Endothelial cell of umbilical vein (primary cell): ENCODE measurements around the gene ITPR2. TPM values are rescaled to one million over a fixed set of nuclear protein-coding genes. Genes with fewer than 3 reads are reported as not detected.

Experiments used
- BruUV-seq: library from RNA; stranded (reverse); fragments of 400-500 nt; replicated peaks from 2 replicates; lab custom pipeline; 2021; lab: Mats Ljungman, UMichigan
- CTCF ChIA-PET: fragments of 300-600, 350-600 bp; sonication (Branson Sonifier 250); formaldehyde crosslinking; loops from one replicate; lab custom pipeline; 2021; ENCODE audit warnings: antibody characterized with exemption, inconsistent platforms; lab: Charles Lee
- POLR2A ChIA-PET: fragments of 300-600, 350-600 bp; sonication (Branson Sonifier 250); formaldehyde crosslinking; loops from one replicate; lab custom pipeline; 2021; ENCODE audit warnings: antibody characterized with exemption, inconsistent platforms; lab: Charles Lee
- DNase-seq: peaks from one replicate; pipeline ENCODE4 v3.0.0-alpha.2; 2011; ENCODE audit warnings: low read depth, low spot score
- FAIRE-seq: peaks from 2 replicates; lab custom pipeline; 2011; peaks lifted over from hg19 to GRCh38; lab: Jason Lieb, UNC
- H2AFZ ChIP-seq: 2 replicates; pipeline ENCODE4 v1.6.0; 2012; ENCODE audit warnings: low read depth, low read length, control low read depth, inconsistent platforms
- H3K27ac ChIP-seq: 2 replicates; pipeline ENCODE4 v1.5.1; 2011; ENCODE audit warnings: low read depth, mild to moderate bottlenecking, control low read depth, low read length, moderate library complexity; ENCODE audit not compliant: insufficient read depth
- H3K27me3 ChIP-seq, 2 experiments: 2 replicates each; pipeline versions ENCODE4 v1.6.0 to v1.6.1; 2011; ENCODE audit warnings: low read length in 2 of 2, mixed read lengths in 1 of 2; ENCODE audit not compliant: control insufficient read depth in 2 of 2, insufficient read depth in 2 of 2
- H3K36me3 ChIP-seq, 2 experiments: 2 replicates in 1 of 2; 3 replicates in 1 of 2; pipeline ENCODE4 v1.5.1; 2011; ENCODE audit warnings: low read length in 2 of 2, mild to moderate bottlenecking in 1 of 2, moderate library complexity in 1 of 2; ENCODE audit not compliant: control insufficient read depth in 2 of 2, insufficient read depth in 2 of 2; ENCODE audit errors: extremely low read depth in 1 of 2
- H3K4me1 ChIP-seq: 3 replicates; pipeline ENCODE4 v1.5.1; 2011; ENCODE audit warnings: mild to moderate bottlenecking, low read length; ENCODE audit not compliant: control insufficient read depth, insufficient read depth; ENCODE audit errors: extremely low read depth
- H3K4me2 ChIP-seq: 2 replicates; pipeline ENCODE4 v1.6.1; 2011; ENCODE audit warnings: low read length, control low read depth, mixed read lengths; ENCODE audit not compliant: insufficient read depth
- H3K4me3 ChIP-seq, 3 experiments: fragments of 200-600 bp in 1 of 3; sonication (generic), shearing (Covaris generic) in 1 of 3; replicated peaks in 1 of 3; 2 replicates each; pipeline ENCODE4 v1.5.1; 2011 to 2016; ENCODE audit warnings: control low read depth in 3 of 3, low read length in 3 of 3, mild to moderate bottlenecking in 2 of 3, inconsistent platforms in 1 of 3, low read depth in 1 of 3, moderate library complexity in 1 of 3; ENCODE audit not compliant: insufficient read depth in 1 of 3
- H3K79me2 ChIP-seq: 2 replicates; pipeline ENCODE4 v1.6.0; 2012; ENCODE audit warnings: low read length, inconsistent platforms; ENCODE audit not compliant: control insufficient read depth, insufficient read depth
- H3K9ac ChIP-seq: replicated peaks from 2 replicates; pipeline ENCODE3; 2011; ENCODE audit warnings: low read length, control low read depth; ENCODE audit not compliant: insufficient read depth; ENCODE audit errors: extremely low read depth
- H3K9me1 ChIP-seq: replicated peaks from 3 replicates; pipeline ENCODE4 v1.6.0; 2011; ENCODE audit warnings: mild to moderate bottlenecking, low read length; ENCODE audit not compliant: control insufficient read depth, insufficient read depth; ENCODE audit errors: extremely low read depth
- H3K9me3 ChIP-seq: replicated peaks from 2 replicates; pipeline ENCODE4 v1.5.1; 2012; ENCODE audit warnings: low read length, inconsistent platforms; ENCODE audit not compliant: control insufficient read depth, insufficient read depth
- H4K20me1 ChIP-seq: replicated peaks from 2 replicates; pipeline ENCODE3; 2011; ENCODE audit warnings: mild to moderate bottlenecking, low read length; ENCODE audit not compliant: control insufficient read depth, insufficient read depth; ENCODE audit errors: extremely low read depth
- CTCF ChIP-seq, 2 donors: IDR thresholded peaks; 1 replicate in 1 of 2; 2 replicates in 1 of 2; pipeline ENCODE4 v1.5.1; 2011; ENCODE audit warnings: low read length in 2 of 2, mild to moderate bottlenecking in 2 of 2, moderate library complexity in 2 of 2, control low read depth in 1 of 2, inconsistent platforms in 1 of 2, low read depth in 1 of 2; ENCODE audit not compliant: insufficient read depth in 1 of 2; ENCODE audit errors: extremely low read depth in 1 of 2
- EZH2 ChIP-seq: IDR thresholded peaks from 2 replicates; pipeline ENCODE4 v1.6.1; 2012; ENCODE audit warnings: borderline replicate concordance, low read depth, mild to moderate bottlenecking, moderate library complexity, low read length, inconsistent platforms; ENCODE audit not compliant: severe bottlenecking
- FOS ChIP-seq: IDR thresholded peaks from 2 replicates; pipeline ENCODE4 v1.6.1; 2011; ENCODE audit warnings: mild to moderate bottlenecking, low read length, moderate library complexity, borderline replicate concordance; ENCODE audit not compliant: insufficient read depth
- GATA2 ChIP-seq: IDR thresholded peaks from 2 replicates; pipeline ENCODE4 v1.7.0; 2011; ENCODE audit warnings: low read depth, mild to moderate bottlenecking, moderate library complexity, mixed read lengths, low read length; ENCODE audit not compliant: insufficient read length, insufficient read depth
- JUN ChIP-seq: IDR thresholded peaks from 2 replicates; pipeline ENCODE4 v1.6.1; 2011; ENCODE audit warnings: borderline replicate concordance, low read depth; ENCODE audit not compliant: insufficient read length, insufficient read depth
- MAX ChIP-seq: IDR thresholded peaks from 2 replicates; pipeline ENCODE4 v1.6.1; 2011; ENCODE audit not compliant: insufficient read depth, insufficient read length
- MYC ChIP-seq: IDR thresholded peaks from one replicate; pipeline ENCODE4 v1.6.1; 2011; ENCODE audit warnings: mild to moderate bottlenecking, low read depth, low read length
- POLR2A ChIP-seq: IDR thresholded peaks from 2 replicates; pipeline ENCODE4 v1.6.1; 2012; ENCODE audit warnings: low read depth, mild to moderate bottlenecking, control low read depth, low read length
- POLR2AphosphoS5 ChIP-seq: IDR thresholded peaks from 2 replicates; pipeline ENCODE4 v1.6.1; 2012; ENCODE audit warnings: low read depth, mild to moderate bottlenecking, control low read depth, low read length, moderate library complexity; ENCODE audit not compliant: insufficient read depth
- dilution Hi-C: fragments of 300-500 bp; cut with MboI; formaldehyde crosslinking; loops from one replicate; pipeline ENCODE4 v1.15.0; 2019; ENCODE audit warnings: low sequenced_read_pairs; ENCODE audit not compliant: extremely low pct_ligation_motif_present
- intact Hi-C: fragments of 100-400 bp; cut with micrococcal nuclease; formaldehyde crosslinking; loops from one replicate; pipeline ENCODE4 v1.10.0; 2022
- polyA plus RNA-seq, 4 experiments: library from polyadenylated mRNA; depleted of rRNA in 3 of 4; stranded (reverse) in 3 of 4; unstranded in 1 of 4; fragments of >200 nt; gene quantifications; 2 replicates each; pipeline versions ENCODE4 v1.2.1 to v1.2.3, GENCODE V29; 2011 to 2012; ENCODE audit warnings: missing spikeins in 1 of 4
- total RNA-seq: library from RNA; stranded (reverse); gene quantifications from 2 replicates; pipeline ENCODE4 v1.2.3, GENCODE V29; 2021

The ITPR2 gene
- total and polyA plus RNA-seq, 2 donors (not counting 3 experiments of a cell fraction or from before 2014, with no cell fraction given): 16.2 to 86.8 TPM

- FAIRE-seq: no peak
- CTCF ChIA-PET: interaction anchor here (0.9 to 2.7 kb wide), 3 partner anchors 8 to 79 kb away, joined by 3 to 12 read pairs (median 9); no protein-coding TSS in a partner anchor
- no TSS peak for BruUV-seq
- H3K9ac ChIP-seq: no peak overlapping the region
- H3K4me1 ChIP-seq: no peaks in the 10 kb centered on the region
- H3K4me3 ChIP-seq: no peak overlapping the region
- H3K4me2 ChIP-seq: no peak overlapping the region
- no peaks in the 10 kb centered on the region for H3K9me3 ChIP-seq
- H3K27ac ChIP-seq: no peak overlapping the region
- no peak overlapping the region for H2AFZ ChIP-seq
- H3K27me3 ChIP-seq: no peaks in the 10 kb centered on the region
- H3K36me3 ChIP-seq: peaks cover 13 to 14% of the 10 kb centered on the region in 2 experiments
- H3K79me2 ChIP-seq: no peaks in the 10 kb centered on the region
- TF ChIP-seq EZH2 (no peak), GATA2 (no peak), POLR2AphosphoS5 (no peak), MAX (no peak), CTCF (IDR thresholded peaks at IDR 0.05; ENCODE audit: extremely low read depth in 1 of 2, insufficient read depth in 1 of 2, low read depth in 1 of 2, low read length in 2 of 2) (no peak), FOS (no peak), JUN (no peak), MYC (no peak), POLR2A (no peak)
- H3K9me1 ChIP-seq: no peaks in the 10 kb centered on the region
- H4K20me1 ChIP-seq: no peaks in the 10 kb centered on the region
- intact Hi-C loops (no loop called here), dilution Hi-C loops (no loop called here)
- POLR2A ChIA-PET: no interaction called here
- no peak for DNase-seq
Measured at GRCh38 chr12:26622601-26623000, 210.4 kb downstream of the ITPR2 start.
